ENCODE measurements around the gene SPRED2. TPM values are rescaled to one million over a fixed set of nuclear protein-coding genes. Genes with fewer than 3 reads are reported as not detected.
A peak's percentile ranks its signal among the peaks of the same experiment; 100 is the strongest.

The SPRED2 gene
- total RNA-seq, 1 donor from 2014 or later: 9.4 TPM

- peak overlapping the region; percentile 49 for H3K27ac Mint-ChIP-seq
- peaks cover 2% of the 10 kb centered on the region for H3K36me3 Mint-ChIP-seq (ENCODE audit: low read depth)
- no peaks in the 10 kb centered on the region for H3K9me3 Mint-ChIP-seq
- intact Hi-C loops (cut with micrococcal nuclease): loop anchor here (1.0 to 10.0 kb wide), 9 partner anchors 20 to 1960 kb away; partner anchors contain the start of genes AFTPH, ETAA1 and RAB1A
- H3K27me3 Mint-ChIP-seq (ENCODE audit: insufficient read depth): peaks cover 43% of the 10 kb centered on the region
- H3K4me1 Mint-ChIP-seq (ENCODE audit: low read depth): peaks cover 27% of the 10 kb centered on the region
- peak; percentile 30 for DNase-seq (ENCODE audit: low spot score)
- peak overlapping the region; percentile 87 for H3K4me3 Mint-ChIP-seq
These were observed 4.4 kb upstream of the SPRED2 start for GRCh38 chr2:65436824-65437221.

- H3K36me3 Mint-ChIP-seq (ENCODE audit: low read depth): peaks cover 2% of the 10 kb centered on the region
- H3K4me1 Mint-ChIP-seq (ENCODE audit: low read depth): peaks cover 27% of the 10 kb centered on the region
- no peaks in the 10 kb centered on the region for H3K9me3 Mint-ChIP-seq
- intact Hi-C loops (cut with micrococcal nuclease): loop anchor here (1.0 to 10.0 kb wide), 5 partner anchors 171 to 1961 kb away; partner anchors contain the start of genes AFTPH, ETAA1 and RAB1A
- peaks cover 42% of the 10 kb centered on the region for H3K27me3 Mint-ChIP-seq (ENCODE audit: insufficient read depth)
- DNase-seq (ENCODE audit: low spot score): peak; percentile 11
- peak overlapping the region; percentile 87 for H3K4me3 Mint-ChIP-seq
- H3K27ac Mint-ChIP-seq: peak overlapping the region; percentile 81
These were observed 3.9 kb upstream of the SPRED2 start for GRCh38 chr2:65436169-65436823.

- peaks cover 42% of the 10 kb centered on the region for H3K27me3 Mint-ChIP-seq (ENCODE audit: insufficient read depth)
These were observed 3.3 kb upstream of the SPRED2 start for GRCh38 chr2:65435625-65436168.

GRCh38 chr2:65434592-65435241 is 2.3 kb upstream of the SPRED2 start:
- H3K9me3 Mint-ChIP-seq: no peaks in the 10 kb centered on the region
- peaks cover 27% of the 10 kb centered on the region for H3K4me1 Mint-ChIP-seq (ENCODE audit: low read depth)
- peaks cover 42% of the 10 kb centered on the region for H3K27me3 Mint-ChIP-seq (ENCODE audit: insufficient read depth)
- H3K36me3 Mint-ChIP-seq (ENCODE audit: low read depth): peaks cover 4% of the 10 kb centered on the region
- no peak for DNase-seq (ENCODE audit: low spot score)
- intact Hi-C loops (cut with micrococcal nuclease): loop anchor here (5.0 to 10.0 kb wide), 4 partner anchors 170 to 1963 kb away; partner anchors contain the start of genes AFTPH and ETAA1
- H3K27ac Mint-ChIP-seq: no peak overlapping the region
- peak overlapping the region; percentile 62 for H3K4me3 Mint-ChIP-seq

More at GRCh38 chr2:65435625-65436168, 3.3 kb upstream of the SPRED2 start:
- intact Hi-C loops (cut with micrococcal nuclease): loop anchor here (1.0 to 10.0 kb wide), 5 partner anchors 171 to 1962 kb away; partner anchors contain the start of genes AFTPH, ETAA1 and RAB1A
- Mint-ChIP-seq H3K4me1 (ENCODE audit: low read depth) (peaks cover 27% of the 10 kb centered on the region), H3K36me3 (ENCODE audit: low read depth) (peaks cover 2% of the 10 kb centered on the region), H3K27ac (peak overlapping the region; percentile 58), H3K9me3 (no peaks in the 10 kb centered on the region), H3K4me3 (peak overlapping the region; percentile 87)
- DNase-seq (ENCODE audit: low spot score): peak; percentile 25

GRCh38 chr2:65431421-65432226 is 775 bp downstream of the SPRED2 start:
- Mint-ChIP-seq H3K4me3 (peak overlapping the region; percentile 95), H3K4me1 (ENCODE audit: low read depth) (peaks cover 15% of the 10 kb centered on the region), H3K27ac (peak overlapping the region; percentile 92), H3K36me3 (ENCODE audit: low read depth) (peaks cover 2% of the 10 kb centered on the region), H3K9me3 (no peaks in the 10 kb centered on the region), H3K27me3 (ENCODE audit: insufficient read depth) (peaks cover 40% of the 10 kb centered on the region)
- intact Hi-C loops (cut with micrococcal nuclease): loop anchor here (1.0 to 10.0 kb wide), 10 partner anchors 48 to 1843 kb away; partner anchors contain the start of genes CEP68, MDH1, SLC1A4 and WDPCP
- DNase-seq (ENCODE audit: low spot score): peak; percentile 40

GRCh38 chr2:65430603-65431420 is 1.6 kb downstream of the SPRED2 start:
- Mint-ChIP-seq H3K27ac (peak overlapping the region; percentile 81), H3K4me1 (ENCODE audit: low read depth) (peaks cover 7% of the 10 kb centered on the region), H3K36me3 (ENCODE audit: low read depth) (peaks cover 3% of the 10 kb centered on the region), H3K4me3 (peak overlapping the region; percentile 95), H3K9me3 (no peaks in the 10 kb centered on the region), H3K27me3 (ENCODE audit: insufficient read depth) (peaks cover 39% of the 10 kb centered on the region)
- intact Hi-C loops (cut with micrococcal nuclease): loop anchor here (1.0 to 10.0 kb wide), 4 partner anchors 14 to 1396 kb away; no protein-coding TSS in a partner anchor
- peak; percentile 58 for DNase-seq (ENCODE audit: low spot score)

GRCh38 chr2:65429786-65430602 is 2.4 kb downstream of the SPRED2 start:
- intact Hi-C loops (cut with micrococcal nuclease): loop anchor here (1.0 to 10.0 kb wide), 4 partner anchors 13 to 1395 kb away; no protein-coding TSS in a partner anchor
- no peak overlapping the region for H3K27ac Mint-ChIP-seq
- peaks cover 3% of the 10 kb centered on the region for H3K36me3 Mint-ChIP-seq (ENCODE audit: low read depth)
- DNase-seq (ENCODE audit: low spot score): no peak
- H3K4me3 Mint-ChIP-seq: peak overlapping the region; percentile 88
- H3K27me3 Mint-ChIP-seq (ENCODE audit: insufficient read depth): peaks cover 34% of the 10 kb centered on the region
- H3K9me3 Mint-ChIP-seq: no peaks in the 10 kb centered on the region
- peaks cover under 1% of the 10 kb centered on the region for H3K4me1 Mint-ChIP-seq (ENCODE audit: low read depth)

GRCh38 chr2:65427532-65427931 is 4.9 kb downstream of the SPRED2 start:
- H3K4me1 Mint-ChIP-seq (ENCODE audit: low read depth): no peaks in the 10 kb centered on the region
- no peaks in the 10 kb centered on the region for H3K9me3 Mint-ChIP-seq
- no peak overlapping the region for H3K4me3 Mint-ChIP-seq
- H3K27ac Mint-ChIP-seq: no peak overlapping the region
- DNase-seq (ENCODE audit: low spot score): no peak
- peaks cover 3% of the 10 kb centered on the region for H3K36me3 Mint-ChIP-seq (ENCODE audit: low read depth)
- peaks cover 28% of the 10 kb centered on the region for H3K27me3 Mint-ChIP-seq (ENCODE audit: insufficient read depth)
- intact Hi-C loops (cut with micrococcal nuclease): no loop called here

GRCh38 chr2:65425276-65425675 is 7.1 kb downstream of the SPRED2 start:
- Mint-ChIP-seq H3K27me3 (ENCODE audit: insufficient read depth) (peaks cover 26% of the 10 kb centered on the region), H3K4me3 (no peak overlapping the region), H3K36me3 (ENCODE audit: low read depth) (peaks cover 7% of the 10 kb centered on the region), H3K9me3 (peaks cover 7% of the 10 kb centered on the region), H3K4me1 (ENCODE audit: low read depth) (peaks cover 13% of the 10 kb centered on the region), H3K27ac (no peak overlapping the region)
- no peak for DNase-seq (ENCODE audit: low spot score)
- intact Hi-C loops (cut with micrococcal nuclease): no loop called here

GRCh38 chr2:65424391-65424790 is 8.0 kb downstream of the SPRED2 start:
- H3K4me1 Mint-ChIP-seq (ENCODE audit: low read depth): peaks cover 13% of the 10 kb centered on the region

GRCh38 chr2:65421432-65421748 is 11.0 kb downstream of the SPRED2 start:
- intact Hi-C loops (cut with micrococcal nuclease): no loop called here

More at GRCh38 chr2:65424391-65424790, 8.0 kb downstream of the SPRED2 start:
- Mint-ChIP-seq H3K4me3 (no peak overlapping the region), H3K36me3 (ENCODE audit: low read depth) (peaks cover 5% of the 10 kb centered on the region), H3K27me3 (ENCODE audit: insufficient read depth) (peaks cover 17% of the 10 kb centered on the region), H3K27ac (no peak overlapping the region), H3K9me3 (peaks cover 7% of the 10 kb centered on the region)
- intact Hi-C loops (cut with micrococcal nuclease): no loop called here
- no peak for DNase-seq (ENCODE audit: low spot score)

More at GRCh38 chr2:65421432-65421748, 11.0 kb downstream of the SPRED2 start:
- no peak overlapping the region for H3K4me3 Mint-ChIP-seq
- peaks cover 7% of the 10 kb centered on the region for H3K36me3 Mint-ChIP-seq (ENCODE audit: low read depth)
- no peak overlapping the region for H3K27ac Mint-ChIP-seq
- H3K9me3 Mint-ChIP-seq: peaks cover 7% of the 10 kb centered on the region
- peaks cover 2% of the 10 kb centered on the region for H3K27me3 Mint-ChIP-seq (ENCODE audit: insufficient read depth)
- H3K4me1 Mint-ChIP-seq (ENCODE audit: low read depth): peaks cover 32% of the 10 kb centered on the region
- DNase-seq (ENCODE audit: low spot score): no peak

Data from activated T-helper 1 cell treated with anti-CD3 and anti-CD28 coated beads, Interleukin-12 subunit alpha, Interleukin-12 subunit beta, Interleukin-2, Interleukin-4 antibody, amounts not matched to agents 30 ng/mL and 10 ng/mL and 1 ng/mL, durations not matched to agents 14 hours and 24 hours and 36 hours (primary cell).